HG02840 (cell line): ENCODE results near the gene ASTN2.
"Not testable (repeated sequence)": the region's sequence is repeated elsewhere in the genome, so short reads cannot be mapped to it uniquely, and the experiment has no call there.

ENCODE experiments used
- ATAC-seq: cut with Tn5 transposase; IDR thresholded peaks from one replicate; pipeline ENCODE4 v1.9.1; 2021; ENCODE audit warnings: mild to moderate bottlenecking, moderate library complexity, moderate number of reproducible peaks; ENCODE audit not compliant: unreplicated experiment, low FRiP score

The ASTN2 gene

GRCh38 chr9:116940614-116941215 is 474.1 kb downstream of the ASTN2 start:
- ATAC-seq: no peak

DNA sequence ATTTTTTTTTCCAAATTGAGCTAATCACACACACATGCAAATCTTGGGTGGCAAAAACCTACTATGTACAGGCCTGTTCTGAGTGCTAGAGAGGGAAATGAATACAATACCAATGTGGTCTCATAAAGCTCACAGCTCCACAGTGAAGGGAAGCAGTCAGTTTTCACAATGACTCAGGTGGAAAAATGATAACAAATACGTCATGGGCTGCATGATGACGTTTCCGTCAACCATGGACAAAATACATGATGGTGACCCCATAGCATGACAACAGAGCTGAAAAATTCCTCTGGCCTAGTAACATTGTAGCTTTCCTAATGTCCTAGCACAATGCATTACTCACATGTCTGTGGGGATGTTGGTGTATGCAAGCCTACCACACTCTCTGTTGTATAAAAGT is 475.2 kb downstream of the ASTN2 start:
- no peak for ATAC-seq

DNA sequence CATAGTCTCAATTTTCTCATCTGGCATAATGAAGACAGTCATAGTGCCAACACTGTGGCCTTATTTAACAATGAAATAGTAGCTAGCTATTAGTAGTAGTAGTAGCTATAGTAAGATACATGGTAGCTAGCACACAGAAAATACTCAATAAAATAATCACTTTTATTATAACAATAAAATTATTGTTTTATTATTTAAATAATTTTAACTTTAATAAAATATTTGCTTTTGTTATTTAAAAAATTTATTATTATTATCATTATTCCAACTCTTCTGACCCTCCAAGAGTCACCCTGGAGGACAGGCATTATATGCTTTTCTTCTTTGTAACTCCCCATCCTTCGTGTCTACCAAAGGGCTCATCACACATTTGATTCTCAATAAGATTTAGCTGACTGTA is 475.7 kb downstream of the ASTN2 start:
- no peak for ATAC-seq

GRCh38 chr9:116937361-116937760 is 477.5 kb downstream of the ASTN2 start:
- ATAC-seq: no peak

DNA sequence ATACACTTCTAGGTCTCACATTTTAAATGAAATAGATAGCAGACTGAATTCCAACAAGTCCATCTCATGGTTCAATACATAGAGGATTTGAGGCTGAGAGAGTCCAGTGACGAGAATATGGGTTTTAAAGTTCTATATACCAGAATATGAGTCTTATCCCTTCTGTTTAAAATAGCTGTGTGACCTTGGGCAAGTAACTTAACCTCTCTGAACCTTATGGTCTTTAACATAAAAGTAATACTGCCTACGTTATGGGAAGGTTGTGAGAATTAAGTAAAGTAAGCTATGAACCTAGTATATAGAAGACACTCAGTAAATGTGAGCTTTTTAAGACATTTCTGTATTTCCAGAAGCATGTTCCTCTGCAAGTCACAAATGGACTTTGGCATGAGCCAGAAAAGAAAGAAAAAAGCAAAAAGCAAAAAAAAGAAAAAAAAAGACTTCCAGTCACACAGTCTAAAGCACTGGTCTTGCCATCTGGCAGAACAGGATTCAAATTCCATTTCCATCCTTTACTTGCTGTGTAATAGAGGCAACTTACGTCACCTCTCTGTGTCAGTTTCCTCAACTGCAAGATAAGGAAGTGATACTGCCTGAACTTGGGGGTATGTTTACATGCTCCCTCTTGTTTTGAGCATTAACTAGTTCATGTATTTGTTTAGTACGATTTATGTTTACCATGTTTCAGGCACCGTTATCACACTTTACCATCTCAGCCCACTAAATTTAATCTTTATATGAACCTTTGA is 479.5 kb downstream of the ASTN2 start:
- ATAC-seq: no peak

GRCh38 chr9:116934131-116934530 is 480.7 kb downstream of the ASTN2 start:
- no peak for ATAC-seq

- ATAC-seq: no peak
These were observed 481.6 kb downstream of the ASTN2 start for GRCh38 chr9:116933251-116933650.

DNA sequence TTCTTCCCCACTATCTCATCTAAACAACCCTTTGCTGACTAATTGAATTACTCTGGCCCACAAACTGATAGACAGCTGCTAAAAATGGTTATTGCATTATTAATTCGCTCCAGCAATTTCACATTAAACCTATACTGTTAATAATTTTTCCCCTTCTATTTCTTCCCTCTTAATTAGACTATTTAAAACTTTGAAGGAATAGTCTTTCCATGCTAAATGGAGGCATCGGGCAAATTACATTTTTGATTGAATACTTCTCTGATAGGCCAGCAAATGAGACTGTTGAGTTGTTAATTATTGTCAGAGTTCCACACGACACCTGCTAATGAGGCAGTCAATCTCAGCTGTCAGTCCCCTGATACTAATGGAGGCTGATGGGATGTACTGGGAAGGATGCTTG is 485.2 kb downstream of the ASTN2 start:
- ATAC-seq: no peak

GRCh38 chr9:116928884-116929283 is 486.0 kb downstream of the ASTN2 start:
- ATAC-seq: no peak

DNA sequence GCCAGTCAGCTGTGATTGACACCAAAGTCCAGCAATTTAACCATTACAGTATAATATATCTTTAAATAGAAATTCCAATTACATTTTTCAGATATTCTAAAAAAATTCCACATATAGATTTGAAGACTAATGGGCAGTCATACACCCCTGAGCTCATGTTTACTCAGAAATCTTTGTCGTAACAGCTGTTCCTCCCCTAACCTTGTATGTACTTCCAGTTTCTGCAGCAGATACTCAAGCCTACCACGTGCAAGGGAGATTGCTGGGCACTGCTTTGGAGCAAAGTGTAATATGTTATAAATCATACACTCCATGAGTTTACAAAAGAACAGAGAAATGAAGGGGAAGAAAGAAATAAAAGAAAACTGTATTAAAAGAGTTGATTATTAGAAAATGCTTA is 486.6 kb downstream of the ASTN2 start:
- ATAC-seq: no peak

GRCh38 chr9:116927726-116928125 is 487.1 kb downstream of the ASTN2 start:
- no peak for ATAC-seq

GRCh38 chr9:116925121-116925520 is 489.7 kb downstream of the ASTN2 start:
- no peak for ATAC-seq

GRCh38 chr9:116924462-116925110 is 490.3 kb downstream of the ASTN2 start:
- no peak for ATAC-seq

DNA sequence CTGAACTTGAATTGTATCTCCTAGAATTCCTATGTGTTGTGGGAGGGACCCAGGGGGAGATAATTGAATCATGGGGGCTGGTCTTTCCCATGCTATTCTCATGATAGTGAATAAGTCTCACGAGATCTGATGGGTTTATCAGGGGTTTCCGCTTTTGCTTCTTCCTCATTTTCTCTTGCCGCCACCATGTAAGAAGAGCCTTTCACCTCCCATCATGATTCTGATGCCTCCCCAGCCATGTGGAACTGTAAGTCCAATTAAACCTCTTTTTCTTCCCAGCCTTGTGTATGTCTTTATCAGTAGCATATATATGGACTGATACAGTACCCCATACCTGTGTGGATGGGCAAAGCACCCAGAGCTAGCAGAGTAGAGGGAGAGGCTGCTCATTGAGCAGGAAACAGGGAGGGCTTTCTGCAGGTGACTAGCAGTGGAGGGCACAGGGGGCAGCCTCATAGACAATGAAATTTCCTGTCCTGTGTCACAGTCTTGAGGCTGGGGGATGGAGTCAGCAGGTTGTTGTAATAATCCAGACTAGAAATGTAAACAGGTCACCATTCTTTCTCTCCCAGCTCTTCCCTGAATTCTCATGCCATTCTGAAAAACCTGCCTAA is 496.9 kb downstream of the ASTN2 start:
- ATAC-seq: not testable (repeated sequence)

DNA sequence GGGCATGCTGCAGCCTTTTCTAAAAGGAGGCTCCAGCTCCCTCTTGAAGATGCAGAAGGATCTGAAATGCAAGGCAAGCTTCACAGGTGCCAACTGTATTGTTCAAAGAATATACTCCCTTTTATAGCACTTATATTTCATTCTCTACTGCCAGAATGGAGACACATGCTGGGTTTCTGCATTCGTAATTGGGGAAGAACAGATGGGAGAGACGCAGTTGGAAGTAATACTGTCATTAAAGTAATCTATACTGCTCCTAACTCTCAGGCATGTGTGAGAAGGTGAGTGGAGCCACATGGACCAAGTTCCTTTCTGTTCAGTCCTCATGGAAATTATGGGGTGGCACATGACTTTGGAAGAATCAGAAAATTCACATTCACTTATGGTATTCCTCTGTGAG is 501.3 kb downstream of the ASTN2 start:
- no peak for ATAC-seq

DNA sequence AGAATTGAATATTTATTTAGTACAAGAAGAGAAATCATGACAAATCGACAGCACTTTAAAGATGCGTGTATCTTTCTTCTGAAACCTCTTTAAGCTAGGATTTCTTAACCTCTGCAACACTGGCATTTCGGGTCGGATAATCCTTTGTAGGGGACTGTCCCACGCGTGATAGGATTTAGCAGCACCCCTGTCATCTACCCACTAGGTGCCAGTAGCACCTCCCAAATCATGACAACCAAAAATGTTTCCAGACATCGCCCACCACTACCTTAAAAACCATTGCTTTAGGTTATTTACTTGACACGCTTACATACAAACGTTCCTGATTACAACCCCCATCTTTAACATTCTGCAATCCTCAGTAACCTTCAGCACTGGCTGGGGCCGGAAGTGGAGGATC is 504.7 kb downstream of the ASTN2 start:
- no peak for ATAC-seq

DNA sequence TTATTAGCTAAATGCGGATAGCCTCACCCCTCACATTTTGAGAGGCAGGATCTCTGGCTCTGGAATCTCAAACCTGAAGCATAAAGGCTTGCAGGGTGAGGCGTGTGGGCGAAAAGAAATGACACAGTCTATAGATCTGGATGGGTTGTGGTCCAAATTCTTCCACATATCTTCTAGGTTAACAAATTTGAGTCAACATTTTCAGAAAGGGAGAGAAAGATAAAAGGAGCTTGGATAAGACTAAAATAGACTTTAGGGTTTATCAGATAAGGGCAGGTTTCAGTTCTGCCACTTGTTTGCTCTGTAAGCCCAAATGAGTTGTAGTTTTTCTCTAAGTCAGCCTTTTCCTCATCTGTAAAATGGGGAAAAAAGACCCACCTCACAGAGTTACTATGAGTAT is 506.9 kb downstream of the ASTN2 start:
- ATAC-seq: no peak

- ATAC-seq: no peak
These were observed 509.7 kb downstream of the ASTN2 start for GRCh38 chr9:116905171-116905588.

DNA sequence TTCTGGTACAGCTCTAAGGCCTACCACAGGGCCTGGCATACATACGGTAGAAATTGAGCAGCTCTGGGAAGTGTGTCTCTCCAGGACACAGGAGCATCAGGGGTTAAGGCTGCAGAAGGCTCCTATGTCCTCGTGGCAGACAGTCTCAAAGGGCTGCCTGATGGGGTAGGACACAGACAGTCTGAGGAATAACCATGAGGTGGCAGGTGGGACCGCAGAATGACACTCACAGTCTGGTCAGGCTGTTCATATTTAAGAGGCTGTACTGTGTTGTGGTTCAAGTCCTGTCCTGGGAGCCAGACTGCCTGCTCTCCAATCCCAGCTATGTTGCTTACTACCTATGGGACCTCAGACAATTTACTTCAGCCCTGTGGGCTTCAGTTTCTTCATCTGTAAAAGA is 510.7 kb downstream of the ASTN2 start:
- no peak for ATAC-seq

DNA sequence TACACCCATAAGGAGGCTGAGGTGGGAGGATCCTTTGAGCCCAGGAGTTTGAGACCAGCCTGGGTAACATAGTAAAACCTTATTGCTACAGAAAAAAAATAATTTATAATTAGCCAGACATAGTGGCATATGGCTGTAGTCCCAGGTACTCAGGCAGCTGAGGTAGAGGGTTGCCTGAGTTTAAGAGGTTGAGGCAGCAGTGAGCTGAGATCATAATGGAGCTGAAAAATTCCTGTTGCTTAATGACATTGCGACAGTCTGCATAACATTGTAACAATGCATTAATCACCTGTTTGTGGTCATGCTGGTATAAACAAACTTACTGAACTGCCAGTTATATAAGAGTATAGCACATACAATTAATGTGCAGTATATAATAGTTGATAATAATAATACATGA is 513.6 kb downstream of the ASTN2 start:
- ATAC-seq: no peak

- ATAC-seq: no peak
These were observed 514.3 kb downstream of the ASTN2 start for GRCh38 chr9:116900543-116900942.
